A673 (cell line): Measurements from ENCODE around the gene ADH1C. TPM values are rescaled to one million over a fixed set of nuclear protein-coding genes. Genes with fewer than 3 reads are reported as not detected.

ENCODE experiments used
- BruUV-seq: library from RNA; stranded (reverse); fragments of 400-500 nt; replicated peaks from 2 replicates; lab custom pipeline; 2021; lab: Mats Ljungman, UMichigan
- CTCF ChIA-PET: fragments of 300-600 bp; sonication (Branson Sonifier 250); formaldehyde crosslinking; loops from one replicate; lab custom pipeline; 2022; ENCODE audit warnings: antibody characterized with exemption; lab: Charles Lee
- POLR2A ChIA-PET: fragments of 300-600 bp; sonication (Branson Sonifier 250); formaldehyde crosslinking; loops from one replicate; lab custom pipeline; 2022; ENCODE audit warnings: antibody characterized with exemption; ENCODE audit not compliant: low non-redundant PET; lab: Charles Lee
- DNase-seq: peaks from one replicate; pipeline ENCODE4 v3.0.0-alpha.2; 2015; ENCODE audit warnings: low spot score
- H3K27ac ChIP-seq: fragments of 200-600 bp; sonication (generic); 2 replicates; pipeline ENCODE4 v1.5.1; 2016; ENCODE audit warnings: mixed run types, low read depth, mild to moderate bottlenecking, mixed read lengths, antibody characterized with exemption, low read length; ENCODE audit not compliant: poor library complexity, severe bottlenecking
- H3K27me3 ChIP-seq: fragments of 200-600 bp; sonication (generic); replicated peaks from 2 replicates; pipeline ENCODE4 v1.6.1; 2017; ENCODE audit warnings: mixed run types, low read depth, mild to moderate bottlenecking, mixed read lengths, antibody characterized with exemption, low read length; ENCODE audit not compliant: insufficient read depth, poor library complexity
- H3K36me3 ChIP-seq: fragments of 200-600 bp; sonication (generic); 2 replicates; pipeline ENCODE4 v1.6.1; 2016; ENCODE audit warnings: mixed run types, mild to moderate bottlenecking, mixed read lengths, antibody characterized with exemption, low read length; ENCODE audit not compliant: insufficient read depth, poor library complexity, severe bottlenecking
- H3K4me1 ChIP-seq: fragments of 200-600 bp; sonication (generic); 2 replicates; pipeline ENCODE4 v1.6.1; 2017; ENCODE audit warnings: mixed run types, mild to moderate bottlenecking, mixed read lengths, antibody characterized with exemption, low read length; ENCODE audit not compliant: insufficient read depth, poor library complexity, severe bottlenecking
- H3K4me3 ChIP-seq: fragments of 200-600 bp; sonication (generic); 2 replicates; pipeline ENCODE4 v1.5.1; 2016; ENCODE audit warnings: low read depth, mixed run types, mild to moderate bottlenecking, mixed read lengths, low read length; ENCODE audit not compliant: poor library complexity, severe bottlenecking
- H3K9me3 ChIP-seq: fragments of 200-600 bp; sonication (generic); 2 replicates; pipeline ENCODE4 v1.6.1; 2016; ENCODE audit warnings: mixed run types, low read depth, mild to moderate bottlenecking, mixed read lengths, antibody characterized with exemption, low read length; ENCODE audit not compliant: poor library complexity, severe bottlenecking
- EZH2 ChIP-seq: fragments of 200-600 bp; sonication (generic); IDR thresholded peaks from 2 replicates; pipeline ENCODE4 v1.6.1; 2017; ENCODE audit warnings: borderline replicate concordance, low read depth, mild to moderate bottlenecking, mixed read lengths, antibody characterized with exemption, low read length; ENCODE audit not compliant: poor library complexity, severe bottlenecking
- intact Hi-C: fragments of 100-400 bp; cut with micrococcal nuclease; formaldehyde crosslinking; loops from one replicate; pipeline ENCODE4 v1.10.0; 2022; ENCODE audit not compliant: unreplicated experiment
- total RNA-seq: library from RNA; stranded (reverse); gene quantifications from 2 replicates; pipeline ENCODE4 v1.2.3, GENCODE V29; 2021
- TF ChIP-seq, protein P1 (sequence below): fragments of 300-800, 200-600 bp; sonication (generic); conservative IDR thresholded peaks from 2 replicates; pipeline ENCODE4 v1.5.1; 2017; ENCODE audit warnings: low read depth, mild to moderate bottlenecking, antibody characterized with exemption, low read length, moderate library complexity, mixed read lengths

Gene ADH1C
- total RNA-seq, 1 experiment from 2014 or later: not detected

DNA sequence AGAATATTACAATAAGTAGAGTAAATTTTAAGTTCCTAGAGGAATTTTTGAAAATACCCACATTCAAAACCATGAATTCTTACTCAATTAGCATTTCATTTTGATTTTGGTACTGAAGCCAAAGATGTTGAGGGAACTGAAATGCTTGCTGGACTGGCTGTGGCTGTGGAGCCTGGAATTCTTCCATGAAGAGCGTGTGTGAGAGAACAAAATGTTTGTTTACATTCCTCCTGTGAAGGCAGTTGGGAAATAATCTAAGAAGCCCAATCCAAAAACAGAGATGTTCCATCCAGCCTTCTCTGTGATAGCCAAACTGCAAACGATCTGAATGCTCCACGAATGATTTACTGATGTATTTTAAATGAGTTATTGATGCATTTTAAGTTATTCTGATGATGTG is 27.6 kb downstream of the ADH1C start:
- no peaks in the 10 kb centered on the region for H3K4me1 ChIP-seq
- no peaks in the 10 kb centered on the region for H3K36me3 ChIP-seq
- no peak for TF ChIP-seq EZH2
- TF ChIP-seq, protein P1, sequence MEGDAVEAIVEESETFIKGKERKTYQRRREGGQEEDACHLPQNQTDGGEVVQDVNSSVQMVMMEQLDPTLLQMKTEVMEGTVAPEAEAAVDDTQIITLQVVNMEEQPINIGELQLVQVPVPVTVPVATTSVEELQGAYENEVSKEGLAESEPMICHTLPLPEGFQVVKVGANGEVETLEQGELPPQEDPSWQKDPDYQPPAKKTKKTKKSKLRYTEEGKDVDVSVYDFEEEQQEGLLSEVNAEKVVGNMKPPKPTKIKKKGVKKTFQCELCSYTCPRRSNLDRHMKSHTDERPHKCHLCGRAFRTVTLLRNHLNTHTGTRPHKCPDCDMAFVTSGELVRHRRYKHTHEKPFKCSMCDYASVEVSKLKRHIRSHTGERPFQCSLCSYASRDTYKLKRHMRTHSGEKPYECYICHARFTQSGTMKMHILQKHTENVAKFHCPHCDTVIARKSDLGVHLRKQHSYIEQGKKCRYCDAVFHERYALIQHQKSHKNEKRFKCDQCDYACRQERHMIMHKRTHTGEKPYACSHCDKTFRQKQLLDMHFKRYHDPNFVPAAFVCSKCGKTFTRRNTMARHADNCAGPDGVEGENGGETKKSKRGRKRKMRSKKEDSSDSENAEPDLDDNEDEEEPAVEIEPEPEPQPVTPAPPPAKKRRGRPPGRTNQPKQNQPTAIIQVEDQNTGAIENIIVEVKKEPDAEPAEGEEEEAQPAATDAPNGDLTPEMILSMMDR: no peak
- intact Hi-C loops: no loop called here
- ChIA-PET CTCF (no interaction called here), POLR2A (no interaction called here)
- no TSS peak for BruUV-seq
- H3K27me3 ChIP-seq: no peaks in the 10 kb centered on the region
- no peaks in the 10 kb centered on the region for H3K9me3 ChIP-seq
- no peak overlapping the region for H3K4me3 ChIP-seq
- H3K27ac ChIP-seq: no peak overlapping the region
- no peak for DNase-seq

- TF ChIP-seq, protein P1: no peak
- no peak for TF ChIP-seq EZH2
- intact Hi-C loops: no loop called here
- H3K9me3 ChIP-seq: no peaks in the 10 kb centered on the region
- DNase-seq: no peak
- H3K27ac ChIP-seq: no peak overlapping the region
- H3K4me3 ChIP-seq: no peak overlapping the region
- ChIA-PET CTCF (no interaction called here), POLR2A (no interaction called here)
- no TSS peak for BruUV-seq
- H3K27me3 ChIP-seq: no peaks in the 10 kb centered on the region
- no peaks in the 10 kb centered on the region for H3K36me3 ChIP-seq
- H3K4me1 ChIP-seq: no peaks in the 10 kb centered on the region
These were observed 28.2 kb downstream of the ADH1C start for GRCh38 chr4:99324361-99324760.

DNA sequence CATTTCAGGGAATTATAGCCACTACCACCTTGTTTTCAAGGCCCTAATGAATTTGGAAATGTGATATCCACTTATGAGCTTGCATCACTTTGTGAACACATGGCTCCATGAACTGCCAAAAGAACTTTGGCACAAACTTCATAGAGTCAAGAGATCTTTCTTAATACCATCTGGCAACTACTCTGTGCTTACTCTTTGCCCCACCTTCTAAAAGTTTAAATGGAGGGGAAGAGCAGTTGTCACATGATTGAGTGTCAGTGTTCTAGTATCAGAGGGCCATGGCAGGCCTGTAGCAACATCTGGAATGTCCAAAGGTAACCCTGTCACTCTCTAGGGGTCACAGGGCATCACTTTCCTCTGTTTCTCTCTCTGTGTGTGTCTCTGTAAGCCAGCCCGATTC is 28.8 kb downstream of the ADH1C start:
- Histone ChIP-seq H3K4me1 (no peaks in the 10 kb centered on the region), H3K36me3 (no peaks in the 10 kb centered on the region), H3K4me3 (no peak overlapping the region), H3K9me3 (no peaks in the 10 kb centered on the region), H3K27me3 (no peaks in the 10 kb centered on the region), H3K27ac (no peak overlapping the region)
- POLR2A ChIA-PET: no interaction called here
- CTCF ChIA-PET: no interaction called here
- TF ChIP-seq EZH2: no peak
- TF ChIP-seq, protein P1: no peak
- BruUV-seq: no TSS peak
- intact Hi-C loops: no loop called here
- DNase-seq: no peak
